Measurements from ENCODE around the gene RAI14.

- TF ChIP-seq CTCF (IDR thresholded peaks at IDR 0.05 in 4 of 5, conservative IDR thresholded peaks at IDR 0.05 in 1 of 5): no peak
- TF ChIP-seq POLR2A (IDR thresholded peaks at IDR 0.05): no peak
Observed at GRCh38 chr5:34663771-34664496, 7.8 kb downstream of the RAI14 start.
